Esophagus (tissue), 2 donors: ENCODE measurements around the gene DTX3. TPM values are rescaled to one million over a fixed set of nuclear protein-coding genes. Genes with fewer than 3 reads are reported as not detected.

Source experiments
- H3K27ac ChIP-seq, 2 donors: one replicate each; pipeline ENCODE4 v1.5.1; 2013; ENCODE audit warnings: low read depth in 2 of 2, mild to moderate bottlenecking in 2 of 2, inconsistent platforms in 1 of 2, low read length in 1 of 2, moderate library complexity in 1 of 2
- H3K27me3 ChIP-seq, 2 donors: one replicate each; pipeline ENCODE4 v1.6.1; 2013; ENCODE audit warnings: low read length in 2 of 2, control low read depth in 1 of 2, mild to moderate bottlenecking in 1 of 2; ENCODE audit not compliant: insufficient read depth in 2 of 2, control insufficient read depth in 1 of 2
- H3K36me3 ChIP-seq, 2 donors: one replicate each; pipeline ENCODE4 v1.6.1; 2013; ENCODE audit warnings: low read length in 1 of 2; ENCODE audit not compliant: control insufficient read depth in 2 of 2, insufficient read depth in 2 of 2
- H3K4me1 ChIP-seq, 2 donors: one replicate each; pipeline ENCODE4 v1.6.1; 2013; ENCODE audit warnings: low read length in 1 of 2; ENCODE audit not compliant: control insufficient read depth in 2 of 2, insufficient read depth in 2 of 2
- H3K4me3 ChIP-seq, 2 donors: one replicate each; pipeline ENCODE4 v1.5.1; 2013; ENCODE audit warnings: low read length in 2 of 2, mild to moderate bottlenecking in 2 of 2, low read depth in 1 of 2, moderate library complexity in 1 of 2
- H3K9me3 ChIP-seq, 2 donors: one replicate each; pipeline ENCODE4 v1.6.1; 2013; ENCODE audit warnings: mild to moderate bottlenecking in 2 of 2, low read depth in 1 of 2, low read length in 1 of 2, moderate library complexity in 1 of 2; ENCODE audit not compliant: control insufficient read depth in 2 of 2, insufficient read depth in 1 of 2
- WGBS, 2 donors: extraction: QIAGEN DNeasy Blood & Tissue Kit; methylation state at CpG; one replicate each; pipeline ENCODE4 v1.1.7; 2013; 5-methylcytosine and 5-hydroxymethylcytosine counted together
- polyA plus RNA-seq, 2 donors: library from polyadenylated mRNA; stranded (reverse); fragments of 200-250 nt; gene quantifications; one replicate each; pipeline ENCODE4 v1.2.3, GENCODE V29; 2013
- donor health status: healthy with polysubstance abuse.
- donor health status: Bipolar disorder and iron deficiency.

The DTX3 gene
- polyA plus RNA-seq, 2 donors, result 11.6 to 16.7 TPM

- Histone ChIP-seq H3K4me3 (peak within 1 kb of the TSS; percentile 85 to 93), H3K4me1 (no peaks in the 10 kb centered on the region), H3K27me3 (peaks cover 0 to 2% of the 10 kb centered on the region in 2 donors), H3K9me3 (no peaks in the 10 kb centered on the region), H3K27ac (peak within 1 kb of the TSS; percentile 76 to 81), H3K36me3 (peaks cover 0 to 6% of the 10 kb centered on the region in 2 donors)
- 0 to 1% methylated on average over 69 of the region's 69 CpGs for WGBS, 2 donors
Observed at GRCh38 chr12:57590864-57591781, 13.5 kb upstream of the DTX3 start, which contains the start of gene PIP4K2C. PIP4K2C (plus strand) TSS chr12:57591192; CDS start chr12:57591290, 98 bp downstream.

GRCh38 chr12:57591782-57592325 is 12.8 kb upstream of the DTX3 start:
- no peaks in the 10 kb centered on the region for H3K4me1 ChIP-seq
- peaks cover 0 to 2% of the 10 kb centered on the region in 2 donors for H3K27me3 ChIP-seq
- no peaks in the 10 kb centered on the region for H3K9me3 ChIP-seq
- WGBS, 2 donors, result 35 to 41% methylated on average over 10 of the region's 10 CpGs
- H3K36me3 ChIP-seq, result peaks cover 0 to 6% of the 10 kb centered on the region in 2 donors
- H3K4me3 ChIP-seq, result peak overlapping the region; percentile 85 to 93
- peak overlapping the region in 1 of 2 donors; percentile 81 for H3K27ac ChIP-seq

GRCh38 chr12:57592551-57593165 is 12.0 kb upstream of the DTX3 start:
- WGBS, 2 donors, result 69 to 73% methylated on average over 2 of the region's 2 CpGs
- Histone ChIP-seq H3K36me3 (peaks cover 0 to 6% of the 10 kb centered on the region in 2 donors), H3K9me3 (no peaks in the 10 kb centered on the region), H3K4me3 (no peak overlapping the region), H3K27me3 (peaks cover 0 to 2% of the 10 kb centered on the region in 2 donors), H3K27ac (no peak overlapping the region), H3K4me1 (no peaks in the 10 kb centered on the region)

- Histone ChIP-seq H3K36me3 (peaks cover 0 to 6% of the 10 kb centered on the region in 2 donors), H3K4me3 (no peak overlapping the region), H3K9me3 (no peaks in the 10 kb centered on the region), H3K27ac (no peak overlapping the region), H3K27me3 (no peaks in the 10 kb centered on the region), H3K4me1 (no peaks in the 10 kb centered on the region)
- 87 to 89% methylated on average over 4 of the region's 4 CpGs for WGBS, 2 donors
Observed at GRCh38 chr12:57593187-57593586, 11.4 kb upstream of the DTX3 start.

- Histone ChIP-seq H3K36me3 (peaks cover 14 to 23% of the 10 kb centered on the region in 2 donors), H3K27ac (no peak overlapping the region), H3K9me3 (no peaks in the 10 kb centered on the region), H3K4me3 (no peak overlapping the region), H3K27me3 (no peaks in the 10 kb centered on the region), H3K4me1 (peaks cover under 1 to 5% of the 10 kb centered on the region in 2 donors)
- 63 to 68% methylated on average over 2 of the region's 2 CpGs for WGBS, 2 donors
Observed at GRCh38 chr12:57600395-57600794, 4.2 kb upstream of the DTX3 start.

- Histone ChIP-seq H3K4me1 (peaks cover 4 to 5% of the 10 kb centered on the region in 2 donors), H3K27me3 (no peaks in the 10 kb centered on the region), H3K27ac (no peak overlapping the region), H3K4me3 (no peak overlapping the region), H3K36me3 (peaks cover 14 to 17% of the 10 kb centered on the region in 2 donors), H3K9me3 (no peaks in the 10 kb centered on the region)
Observed at GRCh38 chr12:57602544-57602943, 2.1 kb upstream of the DTX3 start.

- Histone ChIP-seq H3K36me3 (peaks cover 14 to 17% of the 10 kb centered on the region in 2 donors), H3K9me3 (no peaks in the 10 kb centered on the region), H3K4me3 (no peak overlapping the region), H3K27ac (peak overlapping the region; percentile 76 to 84), H3K4me1 (peaks cover 4 to 5% of the 10 kb centered on the region in 2 donors), H3K27me3 (no peaks in the 10 kb centered on the region)
- 47 to 49% methylated on average over 2 of the region's 2 CpGs for WGBS, 2 donors
Observed at GRCh38 chr12:57603324-57603723, 1.3 kb upstream of the DTX3 start.

- Histone ChIP-seq H3K27ac (peak overlapping the region; percentile 84 to 86), H3K4me3 (peak overlapping the region; percentile 50 to 59), H3K36me3 (peaks cover 14 to 17% of the 10 kb centered on the region in 2 donors), H3K27me3 (no peaks in the 10 kb centered on the region), H3K4me1 (peaks cover 4 to 5% of the 10 kb centered on the region in 2 donors), H3K9me3 (no peaks in the 10 kb centered on the region)
- 22 to 32% methylated on average over 6 of the region's 6 CpGs for WGBS, 2 donors
Observed at GRCh38 chr12:57603815-57604453, 690 bp upstream of the DTX3 start.
